Caco-2 (cell line): ENCODE data around the gene KLF9. TPM values are rescaled to one million over a fixed set of nuclear protein-coding genes. Genes with fewer than 3 reads are reported as not detected.

ENCODE experiments used
- BruUV-seq: library from RNA; stranded (reverse); fragments of 400-500 nt; replicated peaks from 2 replicates; lab custom pipeline; 2021; lab: Mats Ljungman, UMichigan
- CTCF ChIA-PET: fragments of 300-600 bp; sonication (Branson Sonifier 250); formaldehyde crosslinking; loops from one replicate; lab custom pipeline; 2022; ENCODE audit warnings: antibody characterized with exemption; lab: Charles Lee
- POLR2A ChIA-PET: fragments of 300-600 bp; sonication (Branson Sonifier 250); formaldehyde crosslinking; loops from one replicate; lab custom pipeline; 2022; ENCODE audit warnings: antibody characterized with exemption; lab: Charles Lee
- DNase-seq, 2 experiments: peaks; one replicate each; pipeline versions ENCODE4 v3.0.0 to v3.0.0-alpha.2; 2020 to 2022
- H3K27me3 ChIP-seq: replicated peaks from 2 replicates; pipeline ENCODE4 v1.6.0; 2011; ENCODE audit warnings: low read length; ENCODE audit not compliant: control insufficient read depth, insufficient read depth
- H3K36me3 ChIP-seq: 2 replicates; pipeline ENCODE4 v1.5.1; 2011; ENCODE audit warnings: low read length; ENCODE audit not compliant: control insufficient read depth, insufficient read depth
- H3K4me1 ChIP-seq: fragments of 250-450 bp; sonication (Bioruptor Pico); 2 replicates; pipeline ENCODE4 v1.5.1; 2020; ENCODE audit warnings: mild to moderate bottlenecking
- H3K4me3 ChIP-seq: 2 replicates; pipeline ENCODE4 v1.5.1; 2011; ENCODE audit warnings: low read depth, mild to moderate bottlenecking, control low read depth, low read length
- H3K9me3 ChIP-seq: fragments of 250-450 bp; sonication (Bioruptor Pico); 2 replicates; pipeline ENCODE4 v1.5.1; 2020; ENCODE audit warnings: mild to moderate bottlenecking, moderate library complexity
- H3K27ac Mint-ChIP-seq: one replicate; pipeline ENCODE4 v1.8.0; 2022; ENCODE audit warnings: mixed read lengths; ENCODE audit not compliant: unreplicated experiment
- H3K27me3 Mint-ChIP-seq: one replicate; pipeline ENCODE4 v1.8.0; 2022; ENCODE audit warnings: mixed read lengths; ENCODE audit not compliant: insufficient read depth, unreplicated experiment
- H3K36me3 Mint-ChIP-seq: one replicate; pipeline ENCODE4 v1.8.0; 2022; ENCODE audit warnings: mild to moderate bottlenecking, mixed read lengths; ENCODE audit not compliant: insufficient read depth, unreplicated experiment
- H3K4me1 Mint-ChIP-seq: one replicate; pipeline ENCODE4 v1.8.0; 2022; ENCODE audit warnings: low read depth, mixed read lengths; ENCODE audit not compliant: unreplicated experiment
- H3K4me3 Mint-ChIP-seq: one replicate; pipeline ENCODE4 v1.8.0; 2022; ENCODE audit warnings: mild to moderate bottlenecking, moderate library complexity, mixed read lengths; ENCODE audit not compliant: unreplicated experiment
- H3K9me3 Mint-ChIP-seq: one replicate; pipeline ENCODE4 v1.8.0; 2022; ENCODE audit warnings: mixed read lengths; ENCODE audit not compliant: unreplicated experiment
- CTCF ChIP-seq, 2 experiments: fragments of 200-600 bp in 1 of 2; IDR thresholded peaks; 1 replicate in 1 of 2; 2 replicates in 1 of 2; pipeline versions ENCODE4 v1.5.1 to v1.8.0; 2011 to 2022; ENCODE audit warnings: antibody characterized with exemption in 1 of 2, control low read depth in 1 of 2, inconsistent platforms in 1 of 2, low read depth in 1 of 2, low read length in 1 of 2, mild to moderate bottlenecking in 1 of 2, moderate library complexity in 1 of 2; ENCODE audit not compliant: insufficient read depth in 1 of 2, severe bottlenecking in 1 of 2, unreplicated experiment in 1 of 2
- intact Hi-C: fragments of 100-400 bp; cut with micrococcal nuclease; formaldehyde crosslinking; loops from one replicate; pipeline ENCODE4 v1.10.0; 2022; ENCODE audit not compliant: unreplicated experiment
- total RNA-seq: library from RNA; stranded (reverse); gene quantifications from 2 replicates; pipeline ENCODE4 v1.2.3, GENCODE V29; 2022

The KLF9 gene
- total RNA-seq, 1 experiment from 2014 or later = 0.98 TPM

GRCh38 chr9:70405808-70406433 lies 8.5 kb downstream of the KLF9 start:
- intact Hi-C loops = no loop called here
- ChIA-PET CTCF (no interaction called here), POLR2A (no interaction called here)
- Histone ChIP-seq H3K9me3 (no peaks in the 10 kb centered on the region), H3K36me3 (no peaks in the 10 kb centered on the region), H3K4me3 (no peak overlapping the region), H3K27me3 (no peaks in the 10 kb centered on the region), H3K4me1 (no peaks in the 10 kb centered on the region)
- no peaks in the 10 kb centered on the region for H3K36me3 Mint-ChIP-seq
- no peaks in the 10 kb centered on the region for H3K4me1 Mint-ChIP-seq
- H3K4me3 Mint-ChIP-seq = no peak overlapping the region
- H3K27ac Mint-ChIP-seq = no peak overlapping the region
- no peaks in the 10 kb centered on the region for H3K27me3 Mint-ChIP-seq
- DNase-seq = no peak
- BruUV-seq = no TSS peak
- no peaks in the 10 kb centered on the region for H3K9me3 Mint-ChIP-seq
- no peak for TF ChIP-seq CTCF (IDR thresholded peaks at IDR 0.05; ENCODE audit: insufficient read depth in 1 of 2, low read depth in 1 of 2, low read length in 1 of 2, severe bottlenecking in 1 of 2, unreplicated experiment in 1 of 2)

GRCh38 chr9:70404261-70404660 lies 10.2 kb downstream of the KLF9 start:
- Mint-ChIP-seq H3K27me3 (no peaks in the 10 kb centered on the region), H3K4me1 (no peaks in the 10 kb centered on the region), H3K36me3 (no peaks in the 10 kb centered on the region), H3K9me3 (no peaks in the 10 kb centered on the region), H3K27ac (no peak overlapping the region), H3K4me3 (no peak overlapping the region)
- Histone ChIP-seq H3K4me1 (no peaks in the 10 kb centered on the region), H3K4me3 (no peak overlapping the region), H3K27me3 (no peaks in the 10 kb centered on the region), H3K36me3 (no peaks in the 10 kb centered on the region), H3K9me3 (no peaks in the 10 kb centered on the region)
- ChIA-PET POLR2A (no interaction called here), CTCF (no interaction called here)
- intact Hi-C loops = no loop called here
- no TSS peak for BruUV-seq
- DNase-seq = no peak
- TF ChIP-seq CTCF (IDR thresholded peaks at IDR 0.05; ENCODE audit: insufficient read depth in 1 of 2, low read depth in 1 of 2, low read length in 1 of 2, severe bottlenecking in 1 of 2, unreplicated experiment in 1 of 2) = no peak

- H3K27ac Mint-ChIP-seq = no peak overlapping the region
- H3K4me1 ChIP-seq = no peaks in the 10 kb centered on the region
- no peak for TF ChIP-seq CTCF (IDR thresholded peaks at IDR 0.05; ENCODE audit: insufficient read depth in 1 of 2, low read depth in 1 of 2, low read length in 1 of 2, severe bottlenecking in 1 of 2, unreplicated experiment in 1 of 2)
- H3K27me3 ChIP-seq = no peaks in the 10 kb centered on the region
- intact Hi-C loops = no loop called here
- no peaks in the 10 kb centered on the region for H3K9me3 Mint-ChIP-seq
- H3K36me3 Mint-ChIP-seq = no peaks in the 10 kb centered on the region
- BruUV-seq = no TSS peak
- H3K4me3 Mint-ChIP-seq = no peak overlapping the region
- H3K36me3 ChIP-seq = no peaks in the 10 kb centered on the region
- H3K4me3 ChIP-seq = no peak overlapping the region
- no peak for DNase-seq
- no peaks in the 10 kb centered on the region for H3K9me3 ChIP-seq
- H3K27me3 Mint-ChIP-seq = no peaks in the 10 kb centered on the region
- ChIA-PET CTCF (no interaction called here), POLR2A (no interaction called here)
- H3K4me1 Mint-ChIP-seq = no peaks in the 10 kb centered on the region
These were observed 10.8 kb downstream of the KLF9 start for GRCh38 chr9:70403618-70404025.
